Astrocyte (in vitro differentiated cells and primary cell): ENCODE results near the gene SARDH.

ENCODE experiments used
- CTCF ChIP-seq: IDR thresholded peaks from 2 replicates; pipeline ENCODE4 v1.5.1; 2011; ENCODE audit warnings: low read depth, mild to moderate bottlenecking, inconsistent platforms, low read length, moderate library complexity; ENCODE audit not compliant: insufficient read depth
- EZH2 ChIP-seq: IDR thresholded peaks from 2 replicates; pipeline ENCODE4 v1.6.1; 2012; ENCODE audit warnings: mild to moderate bottlenecking, low read length, inconsistent platforms; ENCODE audit not compliant: insufficient read depth

GRCh38 chr9:133782157-133783130 is 44.3 kb upstream of the SARDH start:
- TF ChIP-seq CTCF, result peak; percentile 90
- TF ChIP-seq EZH2, result no peak
